Lower leg skin (tissue), 4 donors: ENCODE measurements around the gene MEX3A. TPM values are rescaled to one million over a fixed set of nuclear protein-coding genes. Genes with fewer than 3 reads are reported as not detected.

Source experiments
- DNase-seq, 2 donors: peaks; one replicate each; pipeline ENCODE4 v3.0.0-alpha.2; 2019; ENCODE audit warnings: low spot score in 2 of 2
- H3K4me3 ChIP-seq: fragments of 200-600 bp; sonication (generic); 2 replicates; pipeline ENCODE4 v1.5.1; 2017; ENCODE audit warnings: mild to moderate bottlenecking, low read depth; ENCODE audit not compliant: poor library complexity, severe bottlenecking
- CTCF ChIP-seq, 3 donors: fragments of 450-650 bp; IDR thresholded peaks; one replicate each; pipeline ENCODE4 v1.5.1; 2016; ENCODE audit warnings: antibody characterized with exemption in 3 of 3, mild to moderate bottlenecking in 3 of 3, moderate library complexity in 2 of 3
- POLR2A ChIP-seq, 2 donors: fragments of 450-650 bp; IDR thresholded peaks; one replicate each; pipeline ENCODE4 v1.6.1; 2016 to 2017; ENCODE audit warnings: antibody characterized with exemption in 2 of 2, mild to moderate bottlenecking in 1 of 2, moderate library complexity in 1 of 2
- WGBS, 2 donors: methylation state at CpG; one replicate each; pipeline ENCODE4 v1.1.5; 2018; 5-methylcytosine and 5-hydroxymethylcytosine counted together
- intact Hi-C: fragments of 100-400 bp; cut with DNase I; formaldehyde crosslinking; loops from one replicate; pipeline ENCODE4 v1.15.0; 2023; ENCODE audit warnings: low total_unique reads
- total RNA-seq, 4 donors: library from RNA; depleted of rRNA; stranded (reverse); fragments of >200 nt; gene quantifications; one replicate each; pipeline ENCODE4 v1.1.0, GENCODE V29; 2016

Gene MEX3A
- total RNA-seq, 4 donors from 2014 or later = 0.21 to 1.1 (median 0.67) TPM

- intact Hi-C loops = no loop called here
- 0 to 1% methylated on average over 40 to 44 of the region's 63 CpGs for WGBS, 2 donors
- no peak for TF ChIP-seq POLR2A (IDR thresholded peaks at IDR 0.05)
- no peak for TF ChIP-seq CTCF (IDR thresholded peaks at IDR 0.05)
- H3K4me3 ChIP-seq = peak overlapping the region; percentile 62
- peak in 1 of 2 donors; percentile 91 for DNase-seq
These were observed 29.1 kb downstream of the MEX3A start for GRCh38 chr1:156052862-156053767.

GRCh38 chr1:156051011-156051725, 31.1 kb downstream of the MEX3A start:
- intact Hi-C loops = no loop called here

GRCh38 chr1:156050376-156050775, 31.9 kb downstream of the MEX3A start:
- TF ChIP-seq POLR2A (IDR thresholded peaks at IDR 0.05) (no peak), CTCF (IDR thresholded peaks at IDR 0.05) (no peak)
- intact Hi-C loops = no loop called here
- WGBS, 2 donors = 69 to 80% methylated on average over 4 of the region's 4 CpGs
- H3K4me3 ChIP-seq = no peak overlapping the region
- no peak for DNase-seq

More at GRCh38 chr1:156051011-156051725, 31.1 kb downstream of the MEX3A start:
- no peak for DNase-seq
- H3K4me3 ChIP-seq = no peak overlapping the region
- 87 to 90% methylated on average over 7 of the region's 7 CpGs for WGBS, 2 donors
- TF ChIP-seq CTCF (IDR thresholded peaks at IDR 0.05) (no peak), POLR2A (IDR thresholded peaks at IDR 0.05) (no peak)

GRCh38 chr1:156048663-156049258, 33.5 kb downstream of the MEX3A start:
- TF ChIP-seq CTCF (IDR thresholded peaks at IDR 0.05) = no peak
- TF ChIP-seq POLR2A (IDR thresholded peaks at IDR 0.05) = no peak
- no peak for DNase-seq
- WGBS, 2 donors = 88% methylated on average over 3 of the region's 3 CpGs
- intact Hi-C loops = no loop called here
- H3K4me3 ChIP-seq = no peak overlapping the region

- TF ChIP-seq POLR2A (IDR thresholded peaks at IDR 0.05) (no peak), CTCF (IDR thresholded peaks at IDR 0.05) (no peak)
- DNase-seq = no peak
- intact Hi-C loops = no loop called here
- WGBS, 2 donors = 94% methylated on average over 4 of the region's 4 CpGs
- no peak overlapping the region for H3K4me3 ChIP-seq
These were observed 37.2 kb downstream of the MEX3A start for GRCh38 chr1:156045076-156045475.
